ENCODE measurements around the gene PPIL1.
"Not testable (repeated sequence)": the region's sequence is repeated elsewhere in the genome, so short reads cannot be mapped to it uniquely, and the experiment has no call there.

Gene PPIL1

GRCh38 chr6:36818756-36819155 is 55.8 kb downstream of the PPIL1 start:
- FAIRE-seq = no peak
- DNase-seq (ENCODE audit: insufficient read length, low spot score) = no peak

- no peak for DNase-seq (ENCODE audit: insufficient read length, low spot score)
- FAIRE-seq = no peak
These were observed 56.8 kb downstream of the PPIL1 start for GRCh38 chr6:36817847-36818246.

- no peak for FAIRE-seq
- DNase-seq (ENCODE audit: insufficient read length, low spot score) = no peak
These were observed 57.3 kb downstream of the PPIL1 start for GRCh38 chr6:36817176-36817817.

- FAIRE-seq (no peak), DNase-seq (ENCODE audit: insufficient read length, low spot score) (no peak)
These were observed 58.5 kb downstream of the PPIL1 start for GRCh38 chr6:36815962-36816735.

- DNase-seq (ENCODE audit: insufficient read length, low spot score) (no peak), FAIRE-seq (no peak)
These were observed 60.4 kb downstream of the PPIL1 start for GRCh38 chr6:36814249-36814648.

GRCh38 chr6:36813526-36813925 is 61.1 kb downstream of the PPIL1 start:
- FAIRE-seq (no peak), DNase-seq (ENCODE audit: insufficient read length, low spot score) (no peak)

- FAIRE-seq; DNase-seq (ENCODE audit: insufficient read length, low spot score): not testable (repeated sequence)
These were observed 61.6 kb downstream of the PPIL1 start for GRCh38 chr6:36813047-36813446.

GRCh38 chr6:36809941-36810803 is 64.4 kb downstream of the PPIL1 start:
- no peak for DNase-seq (ENCODE audit: insufficient read length, low spot score)

GRCh38 chr6:36809156-36809555 is 65.4 kb downstream of the PPIL1 start:
- DNase-seq (ENCODE audit: insufficient read length, low spot score) (no peak), FAIRE-seq (no peak)

More at GRCh38 chr6:36809941-36810803, 64.4 kb downstream of the PPIL1 start:
- no peak for FAIRE-seq

- DNase-seq (ENCODE audit: insufficient read length, low spot score) = no peak
- FAIRE-seq = no peak
These were observed 66.0 kb downstream of the PPIL1 start for GRCh38 chr6:36808634-36809033.

- DNase-seq (ENCODE audit: insufficient read length, low spot score) (no peak), FAIRE-seq (no peak)
These were observed 66.9 kb downstream of the PPIL1 start for GRCh38 chr6:36807750-36808149.

- FAIRE-seq = no peak
- no peak for DNase-seq (ENCODE audit: insufficient read length, low spot score)
These were observed 67.5 kb downstream of the PPIL1 start for GRCh38 chr6:36807143-36807542.

GRCh38 chr6:36805917-36806316 is 68.7 kb downstream of the PPIL1 start:
- FAIRE-seq (no peak), DNase-seq (ENCODE audit: insufficient read length, low spot score) (no peak)

- DNase-seq (ENCODE audit: insufficient read length, low spot score) = no peak
- no peak for FAIRE-seq
These were observed 69.4 kb downstream of the PPIL1 start for GRCh38 chr6:36805096-36805797.

Measured in HTR-8/SVneo (cell line).